Activated T-helper 1 cell treated with anti-CD3 and anti-CD28 coated beads, Interleukin-12 subunit alpha, Interleukin-12 subunit beta, Interleukin-2, Interleukin-4 antibody, amounts not matched to agents 30 ng/mL and 10 ng/mL and 1 ng/mL, durations not matched to agents 14 hours and 24 hours and 36 hours (primary cell): Measurements from ENCODE around the gene IGSF21. TPM values are rescaled to one million over a fixed set of nuclear protein-coding genes. Genes with fewer than 3 reads are reported as not detected.

Experiments
- DNase-seq: peaks from one replicate; pipeline ENCODE4 v3.0.0; 2021; ENCODE audit warnings: low spot score
- H3K27ac Mint-ChIP-seq: one replicate; pipeline ENCODE4 v1.8.0; 2021; ENCODE audit warnings: mild to moderate bottlenecking, mixed read lengths
- H3K27me3 Mint-ChIP-seq: one replicate; pipeline ENCODE4 v1.8.0; 2022; ENCODE audit warnings: mild to moderate bottlenecking, moderate library complexity, mixed read lengths; ENCODE audit not compliant: insufficient read depth
- H3K36me3 Mint-ChIP-seq: one replicate; pipeline ENCODE4 v1.8.0; 2021; ENCODE audit warnings: low read depth, mixed read lengths
- H3K4me1 Mint-ChIP-seq: one replicate; pipeline ENCODE4 v1.8.0; 2021; ENCODE audit warnings: low read depth, mixed read lengths
- H3K4me3 Mint-ChIP-seq: one replicate; pipeline ENCODE4 v1.8.0; 2021; ENCODE audit warnings: mild to moderate bottlenecking, moderate library complexity, mixed read lengths
- H3K9me3 Mint-ChIP-seq: one replicate; pipeline ENCODE4 v1.8.0; 2021; ENCODE audit warnings: mixed read lengths
- intact Hi-C: fragments of 100-400 bp; cut with micrococcal nuclease; formaldehyde crosslinking; loops from one replicate; pipeline ENCODE4 v1.15.1; 2024
- total RNA-seq: library from RNA; stranded (reverse); gene quantifications from 2 replicates; pipeline ENCODE4 v1.2.3, GENCODE V29; 2022

The IGSF21 gene
- total RNA-seq, 1 donor from 2014 or later, result not detected

GRCh38 chr1:18211764-18212163 lies 104.2 kb downstream of the IGSF21 start:
- Mint-ChIP-seq H3K27ac (no peak overlapping the region), H3K27me3 (no peaks in the 10 kb centered on the region), H3K36me3 (no peaks in the 10 kb centered on the region), H3K4me1 (no peaks in the 10 kb centered on the region), H3K9me3 (no peaks in the 10 kb centered on the region), H3K4me3 (no peak overlapping the region)
- no peak for DNase-seq
- intact Hi-C loops, result no loop called here

- Mint-ChIP-seq H3K4me3 (no peak overlapping the region), H3K4me1 (no peaks in the 10 kb centered on the region), H3K36me3 (no peaks in the 10 kb centered on the region), H3K27me3 (no peaks in the 10 kb centered on the region), H3K9me3 (no peaks in the 10 kb centered on the region), H3K27ac (no peak overlapping the region)
- DNase-seq, result no peak
- intact Hi-C loops, result no loop called here
These were observed 109.9 kb downstream of the IGSF21 start for GRCh38 chr1:18217398-18218043.

- intact Hi-C loops, result no loop called here
- no peak overlapping the region for H3K4me3 Mint-ChIP-seq
- no peaks in the 10 kb centered on the region for H3K27me3 Mint-ChIP-seq
- peaks cover 18% of the 10 kb centered on the region for H3K9me3 Mint-ChIP-seq
- H3K27ac Mint-ChIP-seq, result no peak overlapping the region
- no peak for DNase-seq
- H3K36me3 Mint-ChIP-seq, result no peaks in the 10 kb centered on the region
- H3K4me1 Mint-ChIP-seq, result no peaks in the 10 kb centered on the region
These were observed 122.0 kb downstream of the IGSF21 start for GRCh38 chr1:18229625-18230024.

- H3K27ac Mint-ChIP-seq, result no peak overlapping the region
- H3K4me1 Mint-ChIP-seq, result no peaks in the 10 kb centered on the region
- no peak overlapping the region for H3K4me3 Mint-ChIP-seq
- intact Hi-C loops, result no loop called here
- peaks cover 18% of the 10 kb centered on the region for H3K9me3 Mint-ChIP-seq
- no peak for DNase-seq
- no peaks in the 10 kb centered on the region for H3K36me3 Mint-ChIP-seq
- no peaks in the 10 kb centered on the region for H3K27me3 Mint-ChIP-seq
These were observed 122.7 kb downstream of the IGSF21 start for GRCh38 chr1:18230321-18230720.

GRCh38 chr1:18230840-18231239 lies 123.2 kb downstream of the IGSF21 start:
- H3K27me3 Mint-ChIP-seq, result no peaks in the 10 kb centered on the region
- H3K4me1 Mint-ChIP-seq, result no peaks in the 10 kb centered on the region
- no peak overlapping the region for H3K4me3 Mint-ChIP-seq
- intact Hi-C loops, result no loop called here
- DNase-seq, result no peak
- no peak overlapping the region for H3K27ac Mint-ChIP-seq
- no peaks in the 10 kb centered on the region for H3K36me3 Mint-ChIP-seq
- peaks cover 18% of the 10 kb centered on the region for H3K9me3 Mint-ChIP-seq

GRCh38 chr1:18232052-18232451 lies 124.5 kb downstream of the IGSF21 start:
- intact Hi-C loops, result no loop called here
- H3K9me3 Mint-ChIP-seq, result peaks cover 18% of the 10 kb centered on the region
- H3K4me1 Mint-ChIP-seq, result no peaks in the 10 kb centered on the region
- H3K27ac Mint-ChIP-seq, result no peak overlapping the region
- no peaks in the 10 kb centered on the region for H3K27me3 Mint-ChIP-seq
- no peaks in the 10 kb centered on the region for H3K36me3 Mint-ChIP-seq
- no peak for DNase-seq
- no peak overlapping the region for H3K4me3 Mint-ChIP-seq

- Mint-ChIP-seq H3K9me3 (peaks cover 18% of the 10 kb centered on the region), H3K36me3 (no peaks in the 10 kb centered on the region), H3K27ac (no peak overlapping the region), H3K27me3 (no peaks in the 10 kb centered on the region), H3K4me3 (no peak overlapping the region), H3K4me1 (no peaks in the 10 kb centered on the region)
- no peak for DNase-seq
- intact Hi-C loops, result no loop called here
These were observed 125.7 kb downstream of the IGSF21 start for GRCh38 chr1:18233176-18233864.

- Mint-ChIP-seq H3K36me3 (no peaks in the 10 kb centered on the region), H3K4me3 (no peak overlapping the region), H3K9me3 (peaks cover 18% of the 10 kb centered on the region), H3K27ac (no peak overlapping the region), H3K4me1 (no peaks in the 10 kb centered on the region), H3K27me3 (peaks cover 1% of the 10 kb centered on the region)
- intact Hi-C loops, result no loop called here
- DNase-seq, result no peak
These were observed 127.2 kb downstream of the IGSF21 start for GRCh38 chr1:18234790-18235242.

GRCh38 chr1:18237371-18237770 lies 129.8 kb downstream of the IGSF21 start:
- Mint-ChIP-seq H3K9me3 (peaks cover 9% of the 10 kb centered on the region), H3K36me3 (no peaks in the 10 kb centered on the region), H3K4me3 (no peak overlapping the region)

GRCh38 chr1:18238190-18238589 lies 130.6 kb downstream of the IGSF21 start:
- peaks cover 3% of the 10 kb centered on the region for H3K9me3 Mint-ChIP-seq
- H3K4me3 Mint-ChIP-seq, result no peak overlapping the region
- no peaks in the 10 kb centered on the region for H3K36me3 Mint-ChIP-seq
- DNase-seq, result no peak
- no peak overlapping the region for H3K27ac Mint-ChIP-seq
- H3K27me3 Mint-ChIP-seq, result peaks cover 2% of the 10 kb centered on the region
- no peaks in the 10 kb centered on the region for H3K4me1 Mint-ChIP-seq
- intact Hi-C loops, result no loop called here

More at GRCh38 chr1:18237371-18237770, 129.8 kb downstream of the IGSF21 start:
- Mint-ChIP-seq H3K27me3 (peaks cover 2% of the 10 kb centered on the region), H3K27ac (no peak overlapping the region), H3K4me1 (no peaks in the 10 kb centered on the region)
- intact Hi-C loops, result no loop called here
- DNase-seq, result no peak

GRCh38 chr1:18239671-18240070 lies 132.1 kb downstream of the IGSF21 start:
- Mint-ChIP-seq H3K36me3 (no peaks in the 10 kb centered on the region), H3K27me3 (peaks cover 2% of the 10 kb centered on the region), H3K27ac (no peak overlapping the region), H3K4me3 (no peak overlapping the region), H3K9me3 (no peaks in the 10 kb centered on the region), H3K4me1 (no peaks in the 10 kb centered on the region)
- DNase-seq, result no peak
- intact Hi-C loops, result no loop called here

GRCh38 chr1:18240906-18241305 lies 133.3 kb downstream of the IGSF21 start:
- intact Hi-C loops, result no loop called here
- DNase-seq, result no peak
- peaks cover 2% of the 10 kb centered on the region for H3K27me3 Mint-ChIP-seq
- H3K4me1 Mint-ChIP-seq, result no peaks in the 10 kb centered on the region
- H3K27ac Mint-ChIP-seq, result no peak overlapping the region
- H3K9me3 Mint-ChIP-seq, result no peaks in the 10 kb centered on the region
- H3K36me3 Mint-ChIP-seq, result no peaks in the 10 kb centered on the region
- no peak overlapping the region for H3K4me3 Mint-ChIP-seq

GRCh38 chr1:18241891-18242290 lies 134.3 kb downstream of the IGSF21 start:
- H3K27ac Mint-ChIP-seq, result no peak overlapping the region
- H3K4me3 Mint-ChIP-seq, result no peak overlapping the region
- intact Hi-C loops, result no loop called here
- H3K4me1 Mint-ChIP-seq, result no peaks in the 10 kb centered on the region
- peaks cover 2% of the 10 kb centered on the region for H3K27me3 Mint-ChIP-seq
- no peak for DNase-seq
- no peaks in the 10 kb centered on the region for H3K9me3 Mint-ChIP-seq
- no peaks in the 10 kb centered on the region for H3K36me3 Mint-ChIP-seq
